Measurements from ENCODE around the gene PAK1.

Gene PAK1

DNA sequence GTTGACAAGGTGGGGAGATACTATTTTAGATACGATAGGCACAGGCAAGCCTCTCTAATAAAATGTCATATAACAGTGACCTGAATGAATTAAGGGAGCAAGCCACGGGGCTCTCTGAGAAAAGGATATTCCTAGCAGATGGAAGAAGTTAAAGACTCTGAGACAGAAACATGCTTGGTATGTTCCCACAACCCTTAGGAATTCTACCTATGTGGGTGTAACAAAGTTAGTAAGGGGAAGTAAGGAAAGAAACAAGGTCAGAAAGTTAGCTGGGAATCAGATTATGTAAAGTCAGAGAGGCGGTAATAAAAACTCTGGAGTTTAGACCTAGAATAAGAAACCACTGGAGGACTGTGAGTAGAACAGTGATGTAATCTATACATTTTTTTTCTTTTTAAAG, 112.7 kb downstream of the PAK1 start:
- DNase-seq, result no peak

DNA sequence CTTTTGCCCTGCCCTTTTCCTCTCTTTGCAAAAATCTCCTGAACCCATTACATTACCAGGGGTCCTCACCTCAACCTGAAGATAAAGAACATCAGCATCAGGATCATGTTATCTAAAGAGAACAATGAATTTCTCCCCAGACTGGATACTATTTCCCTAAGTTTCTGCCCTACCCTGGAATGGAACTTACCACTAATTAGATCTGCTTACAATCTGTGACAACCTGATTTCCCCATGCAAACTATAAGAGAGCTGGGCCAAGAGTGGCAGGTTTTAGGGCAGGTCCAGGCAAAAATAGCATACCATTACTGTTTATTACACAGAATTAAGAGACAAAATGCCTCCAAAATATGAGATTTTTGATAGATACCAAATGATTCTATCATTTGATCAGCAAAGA, 114.4 kb downstream of the PAK1 start:
- no peak for DNase-seq

DNA sequence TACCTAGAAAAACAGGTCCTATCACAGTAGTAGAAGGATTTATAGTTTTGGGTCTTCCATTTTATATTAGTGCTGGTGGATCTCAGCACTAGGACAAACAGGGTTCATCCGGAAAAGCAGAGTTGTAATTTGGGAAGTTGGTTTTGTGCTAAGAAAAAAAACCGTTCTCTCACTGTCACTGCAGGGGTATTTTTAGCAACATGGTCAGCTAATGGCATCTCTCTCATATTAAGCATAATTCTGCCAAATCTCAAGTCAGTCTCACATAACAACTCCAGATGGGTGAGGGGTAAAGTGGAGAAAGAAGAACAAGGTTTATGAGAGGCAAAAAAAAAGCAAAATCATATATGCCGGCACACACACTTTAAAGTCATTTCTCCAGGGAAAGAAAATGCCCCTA, 120.8 kb downstream of the PAK1 start:
- no peak for DNase-seq

DNA sequence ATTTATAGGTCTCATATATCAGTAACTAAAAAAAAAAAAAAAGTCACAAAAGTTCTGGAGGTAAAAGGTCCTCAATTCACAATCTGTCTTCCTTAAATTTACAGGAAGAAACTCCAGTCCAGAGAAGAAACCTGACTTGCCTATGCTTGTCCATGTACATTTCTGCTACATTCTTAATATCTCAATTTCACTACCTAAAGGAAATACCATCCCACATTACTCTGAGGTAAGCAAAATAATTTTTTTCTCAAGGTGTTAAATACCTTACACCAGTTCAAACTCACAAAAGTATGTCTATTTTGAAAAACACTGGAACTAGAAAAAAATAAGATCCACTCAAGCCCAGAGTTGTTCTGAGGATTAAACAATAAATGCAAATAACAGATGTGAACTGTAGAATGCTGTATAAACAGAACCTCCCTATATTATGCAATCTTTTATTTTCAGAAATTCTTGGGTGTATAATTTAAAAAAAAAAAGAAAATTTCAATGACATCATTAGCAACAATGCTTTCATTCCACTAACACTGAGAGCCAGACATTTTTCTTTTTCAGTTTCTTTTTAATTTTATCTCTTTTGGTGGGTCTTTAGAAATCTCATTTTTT, 122.5 kb downstream of the PAK1 start:
- no peak for DNase-seq

DNA sequence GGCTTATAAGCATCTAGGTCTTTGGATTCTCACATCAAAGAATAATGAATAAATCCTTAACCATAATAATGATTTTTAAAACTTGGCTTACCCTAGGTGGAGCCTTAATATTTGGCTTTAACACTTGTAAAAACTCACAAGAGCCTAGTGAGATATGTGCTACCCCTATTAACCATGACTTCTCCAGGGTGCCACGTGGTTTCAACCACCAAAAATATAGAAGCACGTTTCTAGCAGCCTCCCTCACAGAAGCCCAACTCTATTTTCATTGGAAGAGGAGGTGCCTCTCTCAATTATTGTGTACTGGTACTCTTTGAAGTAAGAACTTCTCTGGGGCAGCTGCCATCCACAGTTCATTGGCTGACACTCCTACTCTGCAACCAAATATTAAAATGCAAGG, 125.9 kb downstream of the PAK1 start:
- no peak for DNase-seq

DNA sequence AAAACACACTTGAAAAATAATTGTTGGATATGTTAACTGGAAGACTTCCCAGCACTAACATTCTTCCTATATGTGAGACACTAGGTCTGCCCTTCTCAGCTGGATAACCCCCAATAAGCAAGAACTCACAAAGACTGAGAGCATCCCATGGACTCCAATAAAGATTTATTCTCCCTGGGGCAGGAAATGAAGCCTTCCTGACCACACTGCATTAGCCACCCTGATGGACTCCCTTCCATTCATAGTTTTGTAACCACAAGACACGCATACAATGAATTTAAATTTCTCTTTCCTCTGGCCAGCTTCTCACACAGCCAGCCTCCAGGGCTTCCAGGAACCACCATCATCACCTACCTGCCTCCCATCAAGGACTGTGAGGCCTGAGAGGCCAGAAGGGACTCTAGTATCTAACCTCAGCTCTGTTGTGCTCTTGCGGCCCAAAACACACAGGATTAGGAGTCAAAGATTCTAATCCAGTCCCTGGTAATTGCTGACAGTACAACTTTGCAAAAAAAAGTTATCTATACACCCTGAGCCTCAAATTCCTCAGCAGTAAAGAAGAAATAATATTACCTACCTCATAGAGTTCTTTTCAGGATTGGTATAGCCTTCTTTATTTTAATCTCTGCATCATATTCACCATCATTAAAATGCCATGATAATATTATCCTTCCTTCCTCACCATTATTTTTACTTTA, 126.8 kb downstream of the PAK1 start:
- no peak for DNase-seq

DNA sequence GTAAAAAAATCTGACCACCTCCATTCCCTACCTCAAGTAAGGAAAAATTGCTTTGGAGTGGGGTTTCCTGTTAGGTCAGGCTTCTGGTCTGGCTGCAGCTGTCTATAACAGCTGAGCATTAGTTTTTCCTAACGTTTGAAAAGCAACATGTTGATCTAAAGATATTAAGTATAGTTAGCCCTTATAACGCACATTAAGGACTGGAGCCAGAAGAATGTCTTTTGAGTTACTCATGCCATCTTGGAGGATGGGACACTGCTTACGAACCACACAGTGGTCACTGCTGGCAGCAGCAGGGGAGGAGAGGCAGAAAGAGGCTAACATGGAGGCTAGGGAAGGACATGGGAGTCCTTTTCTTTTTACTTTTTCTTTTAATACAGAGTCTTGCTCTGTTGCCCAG, 128.3 kb downstream of the PAK1 start:
- no peak for DNase-seq

DNA sequence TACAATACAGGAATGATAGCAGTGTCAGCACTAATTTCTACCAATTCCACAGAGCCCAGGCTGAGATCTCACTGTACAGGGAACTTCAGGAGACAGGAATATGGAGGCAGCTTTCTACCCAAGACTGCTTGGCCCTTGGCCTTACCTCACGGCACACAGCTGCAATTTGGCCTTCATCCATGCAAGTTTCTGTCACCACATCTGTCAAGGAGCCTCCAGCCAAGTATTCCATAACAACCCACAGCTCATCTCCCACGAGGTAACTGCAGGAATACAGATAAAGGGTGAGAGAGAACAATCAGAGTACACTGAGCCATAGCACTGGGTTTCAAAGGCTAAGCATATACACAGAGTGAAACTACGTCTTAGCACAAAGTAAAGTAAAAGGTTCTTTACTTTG, 133.4 kb downstream of the PAK1 start:
- DNase-seq, result no peak

DNA sequence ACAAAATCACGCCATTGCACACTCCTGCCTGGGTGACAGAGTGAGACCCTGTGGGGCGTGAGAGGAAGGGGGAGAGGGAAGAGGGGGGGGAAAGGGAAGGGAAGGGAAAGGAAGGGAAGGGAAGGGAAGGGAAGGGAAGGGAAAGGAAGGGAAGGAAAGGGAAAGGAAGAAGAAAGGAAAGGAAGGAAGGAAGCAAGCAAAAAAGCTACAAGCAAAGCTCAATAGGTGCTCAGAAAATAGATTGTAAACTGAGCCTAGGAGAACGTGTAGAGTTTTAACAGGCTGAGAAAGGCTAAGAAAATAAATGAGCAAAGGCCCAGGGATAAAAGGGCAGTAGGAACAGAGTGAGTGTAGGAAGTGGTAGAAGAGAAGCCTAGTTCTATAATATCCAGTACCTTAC, 141.6 kb downstream of the PAK1 start:
- DNase-seq, result no peak

DNA sequence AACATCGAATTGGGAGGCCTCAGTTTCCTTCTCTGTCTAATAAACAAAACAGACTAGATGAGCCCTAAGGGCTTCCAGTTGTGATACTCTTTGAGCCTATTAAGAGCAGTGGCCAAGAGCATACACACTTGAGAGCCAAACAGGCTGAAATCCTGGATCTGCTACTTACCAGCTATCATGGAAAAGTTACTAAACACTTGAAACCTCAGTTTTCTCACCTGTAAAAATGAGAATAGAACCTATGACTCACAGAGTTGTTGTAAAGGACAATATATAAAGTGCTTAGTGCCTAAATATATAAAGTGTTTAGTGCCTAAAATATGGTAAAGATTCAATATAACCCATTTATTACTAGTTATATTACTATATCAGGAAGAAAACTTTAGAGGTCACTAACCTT, 148.7 kb downstream of the PAK1 start:
- no peak for DNase-seq

DNA sequence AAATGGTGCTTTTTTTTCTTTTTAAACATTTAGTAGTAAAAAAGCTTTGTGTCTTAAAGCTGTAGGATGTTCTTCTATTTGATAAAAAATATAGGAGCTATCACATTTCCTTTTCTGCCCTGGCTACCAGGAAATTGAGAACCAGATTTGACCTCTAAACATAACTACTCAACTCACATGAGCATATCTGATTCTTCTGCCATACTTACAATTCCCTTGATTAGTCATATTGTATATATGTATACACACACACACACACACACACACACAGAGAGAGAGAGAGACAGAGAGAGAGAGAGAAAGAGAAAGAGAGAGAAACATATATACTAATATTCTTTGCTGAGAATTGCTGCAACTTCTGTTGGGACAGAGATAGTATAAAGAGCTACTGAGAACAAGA, 149.4 kb downstream of the PAK1 start:
- no peak for DNase-seq

DNA sequence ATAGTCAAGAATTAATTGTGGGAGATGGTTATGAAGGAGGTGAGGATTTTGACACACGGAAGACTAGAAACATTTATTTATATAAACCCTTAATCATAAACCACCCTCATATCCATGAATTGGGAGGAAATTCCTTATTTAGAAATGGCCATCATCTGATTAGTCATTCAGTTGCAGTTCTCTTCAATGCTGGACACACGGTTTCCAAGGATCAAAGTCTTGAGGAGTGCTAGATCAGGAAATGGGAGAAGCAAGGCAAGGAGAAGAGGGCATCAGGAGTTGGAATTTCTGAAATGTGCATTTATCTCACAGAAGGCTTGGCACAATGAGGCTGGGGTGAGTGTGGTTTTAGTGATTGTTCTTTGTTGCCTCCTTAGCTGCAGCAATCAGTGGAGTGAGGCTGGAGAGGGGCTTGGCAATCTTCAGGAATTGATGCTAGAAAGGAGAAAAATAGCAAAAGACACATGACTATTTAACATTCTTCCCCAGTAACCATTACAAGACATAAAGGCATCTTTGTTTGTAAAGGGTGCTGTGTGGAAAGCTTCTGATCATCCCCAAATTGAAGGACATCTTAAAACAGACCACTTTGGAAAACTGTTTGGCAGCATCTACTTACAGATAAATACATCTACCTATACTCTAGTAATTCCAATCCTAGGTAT, 150.8 kb downstream of the PAK1 start:
- no peak for DNase-seq

DNA sequence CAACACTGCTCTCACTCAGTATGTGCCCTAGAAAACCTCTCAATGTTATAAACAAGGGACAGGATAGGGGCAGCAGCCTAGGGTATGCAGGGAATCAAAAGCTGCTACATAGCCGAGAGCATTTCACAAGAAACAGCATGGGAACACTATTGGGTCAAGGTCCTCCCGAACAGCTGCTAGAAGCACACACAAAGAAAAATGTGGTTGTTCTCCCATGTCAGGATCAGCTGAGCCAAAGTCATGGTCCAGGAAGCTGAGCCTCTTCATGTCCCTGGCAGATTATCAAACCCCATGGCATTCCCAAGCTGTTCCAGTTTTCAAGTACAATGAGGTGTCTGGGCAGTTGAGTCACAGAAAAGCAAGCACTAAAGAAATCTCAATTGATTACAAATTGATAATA, 151.4 kb downstream of the PAK1 start:
- no peak for DNase-seq

DNA sequence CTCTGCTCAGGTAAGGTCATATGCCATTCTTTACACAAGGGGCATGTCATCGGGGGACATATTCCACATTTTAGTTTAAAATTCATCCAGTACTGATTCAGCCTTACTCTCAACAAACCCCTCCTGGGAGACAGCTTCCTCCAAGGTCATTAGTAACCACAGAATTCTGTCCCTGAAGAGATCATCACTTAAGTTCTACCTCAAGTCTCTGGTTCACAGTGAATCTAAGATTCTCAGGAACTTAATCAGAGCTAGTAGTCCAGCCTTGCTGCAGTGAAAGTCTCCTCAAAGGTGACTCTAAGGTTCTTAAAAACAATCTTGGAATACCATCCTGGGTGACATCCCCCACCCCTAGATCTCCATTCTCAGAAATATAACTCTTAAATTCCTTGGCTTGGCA, 153.5 kb downstream of the PAK1 start:
- no peak for DNase-seq

DNA sequence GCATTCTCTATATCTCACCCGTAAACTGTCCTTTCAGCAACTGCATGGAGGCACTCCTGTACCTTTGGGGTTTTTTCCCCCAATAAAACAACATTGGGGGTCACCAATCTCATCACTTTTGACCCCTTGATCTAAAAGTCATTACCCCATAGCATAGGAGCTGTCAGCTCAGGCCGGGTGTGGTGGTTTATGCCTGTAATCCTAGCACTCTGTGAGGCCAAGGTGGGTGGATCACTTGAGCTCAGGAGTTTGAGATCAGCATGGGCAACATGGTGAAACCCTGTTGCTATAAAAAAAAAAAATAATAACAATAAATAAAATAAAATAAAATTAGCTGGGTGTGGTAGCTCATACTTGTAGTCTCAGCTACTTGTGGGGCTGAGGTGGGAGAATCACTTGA, 155.3 kb downstream of the PAK1 start:
- no peak for DNase-seq

DNA sequence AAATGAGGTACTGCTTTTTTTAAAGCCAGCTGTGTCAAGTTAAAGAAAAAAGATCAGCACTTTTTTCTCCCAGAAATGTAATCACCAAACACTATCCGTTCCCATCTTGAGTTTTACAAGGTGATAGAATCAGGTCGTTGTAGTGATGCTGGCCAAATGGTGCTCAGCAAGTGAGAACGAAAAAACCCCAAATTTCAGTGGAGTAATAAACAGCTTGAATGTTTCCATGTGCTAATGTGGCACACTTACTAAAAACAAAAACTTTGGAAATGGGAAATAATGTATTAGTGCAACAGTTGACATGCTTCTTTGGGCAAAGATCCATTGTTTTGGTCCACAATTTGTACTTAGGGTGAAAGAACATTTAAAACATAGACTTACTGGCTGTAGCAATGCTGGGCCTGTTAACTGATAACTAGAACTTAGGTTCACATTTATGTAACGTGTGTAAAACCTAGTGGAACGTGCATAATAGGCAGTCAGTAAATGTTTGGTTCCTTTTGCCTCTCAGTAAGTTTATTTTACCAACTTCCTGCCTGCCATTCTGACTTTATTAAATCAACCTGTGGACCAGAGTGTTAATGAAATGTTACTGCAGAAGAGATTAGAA, 157.1 kb downstream of the PAK1 start:
- no peak for DNase-seq

DNA sequence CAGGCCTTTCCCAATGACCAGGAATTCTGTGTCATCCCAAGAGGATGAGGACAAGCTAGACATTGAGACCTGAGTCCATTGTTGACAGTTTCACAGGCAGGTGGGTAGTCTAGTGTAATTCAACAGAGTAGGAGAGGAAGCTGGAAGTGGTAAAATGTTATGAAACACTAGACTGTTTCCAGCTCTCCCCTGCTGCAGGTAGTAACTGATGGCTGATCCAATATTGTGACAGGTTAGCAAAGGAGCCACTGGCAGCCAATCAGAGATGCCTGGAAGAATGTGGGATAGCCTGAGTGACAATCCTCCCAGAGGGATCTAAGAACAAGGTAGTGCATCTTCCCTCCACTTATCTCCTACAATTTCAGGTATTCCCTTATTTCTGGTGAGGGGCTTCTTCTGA, 161.8 kb downstream of the PAK1 start:
- no peak for DNase-seq

DNA sequence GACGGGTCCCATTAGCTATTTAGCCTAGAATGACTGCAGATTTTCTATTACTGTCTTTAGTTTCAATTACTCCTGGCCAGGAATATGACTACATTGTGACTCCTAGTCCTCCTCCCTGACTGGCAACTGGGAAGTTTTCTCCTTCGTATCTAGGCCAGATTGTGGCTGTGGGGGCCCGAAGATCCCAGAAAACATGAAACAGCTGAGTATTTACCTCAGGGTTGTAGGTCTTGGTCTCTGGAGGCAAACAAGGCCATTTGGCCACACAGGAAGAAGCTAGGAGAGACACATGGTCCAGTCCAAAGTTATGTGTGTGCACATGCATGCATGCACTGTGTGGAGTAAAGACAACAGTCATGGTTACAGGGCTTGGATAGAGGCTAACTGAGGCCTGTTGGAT, 162.2 kb downstream of the PAK1 start:
- no peak for DNase-seq

DNA sequence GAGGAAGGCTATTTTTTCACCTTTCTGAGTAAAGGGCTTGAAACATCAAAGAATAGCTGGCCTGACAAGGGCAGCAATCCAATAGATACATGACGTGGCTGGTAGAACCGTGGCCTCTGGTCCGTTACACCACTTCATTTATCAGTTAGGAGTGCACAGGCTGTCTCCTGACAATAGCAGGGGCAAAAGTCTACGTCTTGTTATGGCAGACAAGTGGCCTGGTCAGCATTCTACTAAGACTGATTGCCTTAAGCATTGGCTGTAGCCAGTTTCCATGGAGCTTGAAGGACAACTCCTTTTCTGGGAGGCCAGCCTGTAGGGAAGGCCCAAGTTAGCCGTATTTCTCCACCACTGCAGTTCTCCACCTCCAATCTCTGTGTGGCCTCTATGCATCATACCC, 163.2 kb downstream of the PAK1 start:
- no peak for DNase-seq

DNA sequence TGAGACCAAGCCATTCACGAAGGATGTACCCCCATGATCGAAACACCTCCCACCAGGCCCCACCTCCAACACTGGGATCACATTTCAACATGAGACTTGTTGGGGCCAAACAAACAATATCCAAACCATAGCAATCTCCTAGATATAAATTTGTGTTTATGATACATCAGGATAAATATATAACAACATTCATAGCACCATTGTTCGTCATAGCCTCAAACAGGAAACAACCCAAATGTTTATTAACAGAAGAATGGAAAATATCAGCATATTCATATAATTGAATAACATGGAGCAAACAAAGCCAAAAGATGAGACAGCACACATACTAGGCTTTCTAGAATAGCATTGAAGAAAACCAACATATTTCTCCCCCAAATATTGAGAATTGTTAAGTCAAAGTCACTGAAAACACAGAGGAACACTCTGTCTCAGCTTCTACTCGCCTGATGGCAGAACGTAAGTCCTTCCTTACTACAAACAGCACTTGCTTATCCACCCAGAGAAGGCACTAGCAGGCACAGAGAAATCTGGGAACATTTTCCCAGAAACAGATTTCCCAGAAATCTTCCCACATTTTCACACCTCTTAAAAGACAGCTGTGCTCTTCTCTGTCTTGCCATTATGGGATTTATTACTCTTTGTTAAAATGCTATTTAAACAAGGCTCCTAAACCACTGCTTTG, 164.4 kb downstream of the PAK1 start:
- no peak for DNase-seq

DNA sequence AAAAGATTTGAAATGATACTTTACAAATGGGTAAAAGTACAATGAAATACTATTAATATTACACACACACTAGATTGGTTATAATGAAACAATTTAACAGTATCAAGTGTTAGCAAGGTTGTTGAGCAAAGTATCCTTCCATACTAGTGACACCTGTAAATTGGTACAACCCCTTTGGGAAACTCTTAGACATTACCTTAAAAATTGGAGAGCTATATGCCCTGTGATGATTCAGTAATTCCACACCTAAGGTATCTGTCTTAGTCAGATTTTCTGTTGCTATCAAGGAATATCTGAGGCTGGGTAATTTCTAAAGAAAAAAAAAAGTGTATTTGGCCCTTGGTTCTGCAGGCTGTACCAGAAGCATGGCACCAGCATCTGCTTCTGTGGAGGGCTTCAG, 165.1 kb downstream of the PAK1 start:
- no peak for DNase-seq

DNA sequence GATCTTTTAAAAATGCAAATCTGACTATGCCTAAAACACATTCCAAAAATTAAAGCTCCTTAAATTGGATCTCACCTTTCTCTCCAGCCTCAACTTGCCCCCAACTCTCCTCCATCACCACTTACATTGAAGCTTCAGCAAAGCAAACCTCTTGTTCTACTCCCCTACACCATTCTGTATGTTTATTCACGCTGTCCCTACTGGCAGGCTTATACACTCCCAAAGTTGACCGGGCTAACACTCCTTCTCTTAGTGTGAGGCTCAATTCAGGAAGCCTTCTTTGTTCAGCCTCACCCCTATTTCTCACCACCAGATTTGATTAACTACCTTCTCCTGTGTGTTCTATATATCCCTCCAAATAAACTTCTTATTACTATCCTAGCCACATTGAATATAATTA, 170.6 kb downstream of the PAK1 start:
- DNase-seq, result no peak

DNA sequence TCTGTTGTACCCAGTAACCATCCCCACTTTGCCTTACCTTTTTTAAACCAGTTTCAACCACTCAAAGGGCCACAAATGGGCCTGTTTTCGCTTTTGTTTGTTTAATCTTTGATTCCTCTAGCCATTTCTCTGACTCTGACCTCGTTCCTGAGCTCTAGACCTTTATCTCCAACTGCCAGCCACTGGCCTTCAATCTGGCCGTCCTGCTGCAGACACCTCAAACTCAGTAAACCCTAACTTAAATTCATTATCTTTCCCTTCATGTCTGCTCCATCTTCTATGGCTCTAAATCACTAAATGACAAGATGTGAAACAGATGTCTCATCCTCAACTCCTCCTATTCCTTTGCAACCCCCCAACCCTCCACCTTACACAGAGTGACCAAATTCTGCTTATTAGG, 171.1 kb downstream of the PAK1 start:
- no peak for DNase-seq

DNA sequence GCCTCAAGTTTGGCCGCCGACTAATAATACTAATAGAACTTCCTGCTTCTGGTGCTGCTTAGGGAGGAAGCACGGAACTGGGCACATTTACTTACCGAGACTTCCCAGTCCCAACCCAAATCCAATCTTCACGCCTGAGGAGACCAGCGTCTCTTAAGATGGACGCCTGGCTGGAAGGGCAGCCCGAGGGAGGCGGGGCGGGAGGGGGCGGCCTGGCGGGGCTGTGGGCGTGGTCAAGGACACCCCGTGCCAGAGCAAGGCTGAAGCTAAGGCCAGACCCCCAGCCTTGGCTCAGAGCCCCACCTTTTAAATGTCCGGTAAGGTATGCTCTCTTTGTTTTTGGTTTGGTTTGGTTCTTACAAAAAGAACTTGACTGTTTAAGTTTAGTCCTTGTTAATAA, 172.4 kb downstream of the PAK1 start, which contains the start of gene GDPD4:
Gene GDPD4 (minus strand): TSS at position 177 of the 400 bp plus-strand sequence. CDS start 16,549 bp downstream, outside the sequence.
- DNase-seq, result no peak
